Karpas-422 (cell line): ENCODE measurements around the gene KIF21A. TPM values are rescaled to one million over a fixed set of nuclear protein-coding genes. Genes with fewer than 3 reads are reported as not detected.

Source experiments
- DNase-seq: peaks from one replicate; pipeline ENCODE4 v3.0.0-alpha.2; 2015
- H2AFZ ChIP-seq: fragments of 200-600 bp; sonication (generic); 2 replicates; pipeline ENCODE4 v1.6.1; 2014; ENCODE audit warnings: antibody characterized with exemption, low read length, mixed read lengths
- H3K27ac ChIP-seq: fragments of 200-600 bp; sonication (generic); 2 replicates; pipeline ENCODE4 v1.5.1; 2014; ENCODE audit warnings: mild to moderate bottlenecking, low read length, moderate library complexity
- H3K27me3 ChIP-seq: fragments of 200-600 bp; sonication (generic); 2 replicates; pipeline ENCODE4 v1.6.1; 2014; ENCODE audit warnings: low read length, mixed read lengths
- H3K36me3 ChIP-seq: fragments of 200-600 bp; sonication (generic); 2 replicates; pipeline ENCODE4 v1.6.1; 2014; ENCODE audit warnings: low read length, mixed read lengths; ENCODE audit not compliant: insufficient read depth
- H3K4me1 ChIP-seq: fragments of 200-600 bp; sonication (generic); 2 replicates; pipeline ENCODE4 v1.6.1; 2014; ENCODE audit warnings: mild to moderate bottlenecking, low read length, mixed read lengths
- H3K4me2 ChIP-seq: fragments of 200-600 bp; sonication (generic); 2 replicates; pipeline ENCODE4 v1.6.1; 2014; ENCODE audit warnings: low read length, low read depth, mild to moderate bottlenecking; ENCODE audit not compliant: poor library complexity, severe bottlenecking
- H3K4me3 ChIP-seq: fragments of 200-600 bp; sonication (generic); 2 replicates; pipeline ENCODE4 v1.5.1; 2014; ENCODE audit warnings: mild to moderate bottlenecking, antibody characterized with exemption, low read length, mixed read lengths
- H3K79me2 ChIP-seq: fragments of 200-600 bp; sonication (generic); 2 replicates; pipeline ENCODE4 v1.6.1; 2014; ENCODE audit warnings: mild to moderate bottlenecking, low read length, mixed read lengths
- H3K9ac ChIP-seq: fragments of 200-600 bp; sonication (generic); 2 replicates; pipeline ENCODE4 v1.6.0; 2014; ENCODE audit warnings: low read length
- H3K9me2 ChIP-seq: fragments of 200-600 bp; sonication (generic), shearing (Covaris generic); replicated peaks from 2 replicates; pipeline ENCODE4 v1.6.0; 2014; ENCODE audit warnings: mild to moderate bottlenecking, low read length, moderate library complexity; ENCODE audit not compliant: insufficient read depth
- H3K9me3 ChIP-seq: fragments of 300-700, 200-600 bp; sonication (generic); 2 replicates; pipeline ENCODE4 v1.6.1; 2014; ENCODE audit warnings: low read length, mixed read lengths
- H4K20me1 ChIP-seq: fragments of 200-600 bp; sonication (generic); 2 replicates; pipeline ENCODE4 v1.6.1; 2014; ENCODE audit warnings: mild to moderate bottlenecking, antibody characterized with exemption, low read length, low read depth; ENCODE audit not compliant: insufficient read depth
- total RNA-seq: library from RNA; depleted of rRNA; stranded (reverse); fragments of >200 nt; shearing (Covaris generic); gene quantifications from 2 replicates; pipeline ENCODE4 v1.2.3, GENCODE V29; 2014; ENCODE audit warnings: low replicate concordance

The KIF21A gene
- total RNA-seq, 1 experiment from 2014 or later: 0.82 TPM

GRCh38 chr12:39392154-39392925 lies 50.6 kb downstream of the KIF21A start:
- Histone ChIP-seq H4K20me1 (no peaks in the 10 kb centered on the region), H3K79me2 (no peaks in the 10 kb centered on the region), H3K4me1 (no peaks in the 10 kb centered on the region), H3K9me2 (no peaks in the 10 kb centered on the region), H3K27me3 (no peaks in the 10 kb centered on the region), H3K9me3 (no peaks in the 10 kb centered on the region; the same call in 1 of the 2 replicates), H3K4me3 (no peak overlapping the region), H3K36me3 (no peaks in the 10 kb centered on the region), H2AFZ (no peak overlapping the region), H3K4me2 (no peak overlapping the region), H3K27ac (no peak overlapping the region), H3K9ac (no peak overlapping the region)
- no peak for DNase-seq

- Histone ChIP-seq H3K9me2 (no peaks in the 10 kb centered on the region), H3K9ac (no peak overlapping the region), H3K79me2 (no peaks in the 10 kb centered on the region), H3K9me3 (no peaks in the 10 kb centered on the region; the same call in 1 of the 2 replicates), H3K27me3 (no peaks in the 10 kb centered on the region), H4K20me1 (no peaks in the 10 kb centered on the region), H2AFZ (no peak overlapping the region), H3K27ac (no peak overlapping the region), H3K36me3 (no peaks in the 10 kb centered on the region), H3K4me3 (no peak overlapping the region), H3K4me1 (no peaks in the 10 kb centered on the region), H3K4me2 (no peak overlapping the region)
- DNase-seq: no peak
These were observed 52.2 kb downstream of the KIF21A start for GRCh38 chr12:39390752-39391151.

- Histone ChIP-seq H3K79me2 (no peaks in the 10 kb centered on the region), H3K4me1 (no peaks in the 10 kb centered on the region), H3K9ac (no peak overlapping the region), H3K36me3 (no peaks in the 10 kb centered on the region), H3K4me2 (no peak overlapping the region), H3K4me3 (no peak overlapping the region), H3K27me3 (no peaks in the 10 kb centered on the region), H3K9me3 (peaks cover 4% of the 10 kb centered on the region; the same call in 1 of the 2 replicates), H4K20me1 (no peaks in the 10 kb centered on the region), H2AFZ (no peak overlapping the region), H3K9me2 (no peaks in the 10 kb centered on the region), H3K27ac (no peak overlapping the region)
- DNase-seq: no peak
These were observed 53.3 kb downstream of the KIF21A start for GRCh38 chr12:39389399-39390150.

GRCh38 chr12:39386335-39386734 lies 56.6 kb downstream of the KIF21A start:
- Histone ChIP-seq H3K9me2 (no peaks in the 10 kb centered on the region), H3K9ac (no peak overlapping the region), H3K4me2 (no peak overlapping the region), H3K4me3 (no peak overlapping the region), H3K4me1 (no peaks in the 10 kb centered on the region), H2AFZ (no peak overlapping the region), H3K9me3 (0 out of 2 replicates have a peak, but pooled peaks cover 4% of the 10 kb centered on the region), H3K36me3 (no peaks in the 10 kb centered on the region), H3K27ac (no peak overlapping the region), H3K27me3 (no peaks in the 10 kb centered on the region), H4K20me1 (no peaks in the 10 kb centered on the region), H3K79me2 (no peaks in the 10 kb centered on the region)
- DNase-seq: no peak

GRCh38 chr12:39383114-39383513 lies 59.8 kb downstream of the KIF21A start:
- Histone ChIP-seq H2AFZ (no peak overlapping the region), H3K4me1 (no peaks in the 10 kb centered on the region), H3K9me3 (0 out of 2 replicates have a peak, but pooled peaks cover 4% of the 10 kb centered on the region), H3K79me2 (no peaks in the 10 kb centered on the region), H4K20me1 (no peaks in the 10 kb centered on the region), H3K4me3 (no peak overlapping the region), H3K27ac (no peak overlapping the region), H3K4me2 (no peak overlapping the region), H3K9ac (no peak overlapping the region), H3K27me3 (no peaks in the 10 kb centered on the region), H3K9me2 (no peaks in the 10 kb centered on the region), H3K36me3 (no peaks in the 10 kb centered on the region)
- DNase-seq: no peak

- 0 out of 2 replicates have a peak, but pooled peaks cover 2% of the 10 kb centered on the region for H3K9me3 ChIP-seq
- no peaks in the 10 kb centered on the region for H4K20me1 ChIP-seq
- no peaks in the 10 kb centered on the region for H3K9me2 ChIP-seq
- H2AFZ ChIP-seq: no peak overlapping the region
- no peaks in the 10 kb centered on the region for H3K79me2 ChIP-seq
- H3K36me3 ChIP-seq: no peaks in the 10 kb centered on the region
- H3K27ac ChIP-seq: no peak overlapping the region
- no peaks in the 10 kb centered on the region for H3K27me3 ChIP-seq
- H3K4me2 ChIP-seq: no peak overlapping the region
- H3K4me1 ChIP-seq: no peaks in the 10 kb centered on the region
- no peak overlapping the region for H3K9ac ChIP-seq
- no peak for DNase-seq
- H3K4me3 ChIP-seq: no peak overlapping the region
These were observed 62.8 kb downstream of the KIF21A start for GRCh38 chr12:39380090-39380489.

- Histone ChIP-seq H3K9me2 (no peaks in the 10 kb centered on the region), H2AFZ (no peak overlapping the region), H3K27ac (no peak overlapping the region), H3K4me2 (no peak overlapping the region), H3K4me1 (peaks cover 1% of the 10 kb centered on the region), H3K27me3 (no peaks in the 10 kb centered on the region), H3K4me3 (no peak overlapping the region), H3K9ac (no peak overlapping the region), H4K20me1 (no peaks in the 10 kb centered on the region), H3K79me2 (no peaks in the 10 kb centered on the region), H3K36me3 (no peaks in the 10 kb centered on the region), H3K9me3 (no peaks in the 10 kb centered on the region)
- no peak for DNase-seq
These were observed 64.6 kb downstream of the KIF21A start for GRCh38 chr12:39378341-39378740.

- H2AFZ ChIP-seq: no peak overlapping the region
- no peak for DNase-seq
- H3K27ac ChIP-seq: no peak overlapping the region
- peaks cover 8% of the 10 kb centered on the region for H3K4me1 ChIP-seq
- no peaks in the 10 kb centered on the region for H3K36me3 ChIP-seq
- no peak overlapping the region for H3K4me3 ChIP-seq
- no peak overlapping the region for H3K9ac ChIP-seq
- no peaks in the 10 kb centered on the region for H3K27me3 ChIP-seq
- no peaks in the 10 kb centered on the region for H4K20me1 ChIP-seq
- H3K4me2 ChIP-seq: no peak overlapping the region
- H3K79me2 ChIP-seq: no peaks in the 10 kb centered on the region
- H3K9me2 ChIP-seq: no peaks in the 10 kb centered on the region
- no peaks in the 10 kb centered on the region for H3K9me3 ChIP-seq
These were observed 67.6 kb downstream of the KIF21A start for GRCh38 chr12:39375206-39375808.
